HG02610 (cell line): Measurements from ENCODE around the gene TNRC6C.
A peak's percentile ranks its signal among the peaks of the same experiment; 100 is the strongest.

ENCODE experiments used
- ATAC-seq: cut with Tn5 transposase; IDR thresholded peaks from one replicate; pipeline ENCODE4 v1.9.1; 2021; ENCODE audit warnings: mild to moderate bottlenecking, moderate library complexity; ENCODE audit not compliant: unreplicated experiment

TNRC6C gene

DNA sequence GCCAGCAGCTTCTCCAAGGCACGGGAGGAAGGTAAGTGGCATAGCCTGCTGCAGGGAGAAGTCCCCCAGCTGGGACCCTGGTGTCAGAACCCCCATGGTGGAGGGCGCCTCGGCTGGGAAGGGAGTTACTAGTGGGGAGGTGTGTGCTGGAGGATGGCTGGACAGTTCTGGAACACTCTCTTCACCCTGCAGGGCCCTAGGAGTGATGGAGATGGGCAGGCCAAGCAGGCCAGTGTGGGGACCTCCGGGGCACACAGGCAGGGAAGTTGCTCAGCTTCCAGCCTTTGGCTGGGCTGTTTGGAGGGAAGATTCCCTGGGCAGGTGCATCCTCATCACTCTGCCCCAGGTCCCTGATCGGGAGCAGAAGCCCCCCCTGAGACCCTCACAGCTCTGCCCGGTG, 188.4 kb downstream of the TNRC6C start:
- no peak for ATAC-seq

DNA sequence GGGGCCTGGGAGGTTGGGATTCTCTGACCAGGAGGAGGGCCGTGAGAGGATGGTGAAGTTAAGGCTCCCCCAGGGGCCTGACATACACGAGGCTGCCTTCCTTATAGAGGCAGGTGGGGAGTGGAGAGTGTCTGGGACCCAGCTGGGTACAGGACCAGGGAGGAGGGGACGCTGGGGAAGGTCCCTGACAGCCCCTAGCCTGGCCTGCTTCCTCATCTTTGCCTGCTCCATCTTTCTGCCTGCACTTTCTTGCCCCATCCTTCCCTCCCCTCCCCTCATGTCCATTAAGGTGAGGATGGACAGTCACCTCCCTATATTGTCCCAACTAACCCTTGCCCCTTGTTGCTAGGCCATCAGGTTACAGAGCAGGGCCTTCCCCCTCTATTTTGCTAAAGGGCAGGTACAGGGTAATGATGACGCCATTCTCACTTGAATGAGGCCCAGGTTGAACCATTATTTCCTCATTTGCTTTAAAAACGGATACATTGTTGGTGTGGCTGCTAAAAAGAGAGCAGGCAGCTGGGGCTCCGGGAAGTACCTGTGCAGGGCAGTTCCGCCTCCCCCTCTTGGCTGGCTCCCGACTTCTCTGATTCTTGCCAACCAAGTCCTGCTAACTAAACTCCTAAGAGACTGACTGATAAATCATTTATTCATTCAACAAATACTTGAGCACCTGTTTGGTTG, 189.0 kb downstream of the TNRC6C start:
- ATAC-seq, result peak; percentile 43

GRCh38 chr17:78148286-78149016, 189.9 kb downstream of the TNRC6C start:
- ATAC-seq, result no peak

DNA sequence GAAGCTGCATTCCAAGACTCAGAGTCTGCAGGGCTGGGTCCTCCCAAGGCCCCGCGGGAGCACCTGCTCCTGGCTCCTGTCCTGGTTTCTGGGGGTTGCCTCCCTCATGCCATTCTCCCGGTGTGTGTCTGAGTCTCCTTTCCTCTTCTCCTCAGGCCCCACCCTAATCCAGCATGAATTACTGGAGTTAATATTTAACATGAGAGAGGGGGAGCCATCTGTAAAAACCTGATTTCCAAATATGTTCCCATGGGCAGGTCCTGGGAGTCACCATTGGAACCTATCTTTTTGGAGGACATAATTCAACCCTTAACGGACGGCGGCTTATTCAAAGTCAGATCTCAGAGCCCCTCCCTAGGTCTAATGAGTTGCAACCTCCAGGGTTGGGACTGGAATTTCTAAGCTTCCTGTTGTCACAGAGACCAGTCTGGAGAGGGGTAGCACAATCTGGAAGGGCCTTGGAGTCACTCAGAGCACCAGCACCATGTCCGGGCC, 193.1 kb downstream of the TNRC6C start:
- ATAC-seq, result no peak

DNA sequence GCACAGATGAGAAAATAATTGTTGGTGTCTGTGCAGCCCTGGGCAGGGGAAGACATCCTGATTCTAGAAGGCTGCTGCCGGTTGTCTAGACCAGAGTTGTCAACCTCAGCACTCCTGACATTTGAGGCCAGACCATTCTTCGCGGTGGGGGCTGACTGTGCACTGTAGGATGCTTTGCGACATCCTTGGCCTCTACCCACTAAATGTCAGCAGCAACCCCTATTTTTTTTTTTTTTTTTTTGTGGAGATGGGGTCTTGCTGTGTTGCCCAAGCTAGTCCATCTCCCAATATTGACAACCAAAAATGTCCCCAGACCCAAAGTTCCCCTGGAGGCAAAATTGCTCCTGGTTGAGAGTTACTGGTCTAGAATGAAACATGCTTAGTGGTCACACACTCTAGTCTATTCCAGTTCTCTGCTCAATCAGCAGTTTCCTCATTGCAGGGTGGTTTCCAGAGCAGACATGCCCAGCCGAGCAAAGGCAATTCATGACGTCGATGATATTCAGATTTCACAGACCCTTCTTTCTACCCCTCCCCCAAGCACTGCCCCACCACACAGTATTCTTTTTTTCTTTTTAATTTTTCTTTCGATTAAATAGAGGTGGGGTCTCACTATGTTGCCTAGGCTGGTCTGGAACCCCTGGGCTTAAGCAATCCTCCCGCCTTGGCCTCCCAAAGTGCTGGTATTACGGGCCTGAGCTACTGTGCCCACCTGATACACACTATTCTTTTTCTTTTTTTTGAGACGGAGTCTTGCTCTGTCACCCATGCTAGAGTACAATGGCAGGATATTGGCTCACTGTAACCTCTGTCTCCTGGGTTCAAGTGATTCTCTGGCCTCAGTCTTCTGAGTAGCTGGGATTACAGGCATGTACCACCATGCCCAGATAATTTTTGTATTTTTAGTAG, 196.7 kb downstream of the TNRC6C start:
- ATAC-seq, result peak; percentile 52
